A673 (cell line): Measurements from ENCODE around the gene SLC43A1.

Source experiments
- EZH2 ChIP-seq: fragments of 200-600 bp; sonication (generic); IDR thresholded peaks from 2 replicates; pipeline ENCODE4 v1.6.1; 2017; ENCODE audit warnings: borderline replicate concordance, low read depth, mild to moderate bottlenecking, mixed read lengths, antibody characterized with exemption, low read length; ENCODE audit not compliant: poor library complexity, severe bottlenecking
- TF ChIP-seq, protein P1 (sequence below): fragments of 300-800, 200-600 bp; sonication (generic); conservative IDR thresholded peaks from 2 replicates; pipeline ENCODE4 v1.5.1; 2017; ENCODE audit warnings: low read depth, mild to moderate bottlenecking, antibody characterized with exemption, low read length, moderate library complexity, mixed read lengths

- TF ChIP-seq, protein P1, sequence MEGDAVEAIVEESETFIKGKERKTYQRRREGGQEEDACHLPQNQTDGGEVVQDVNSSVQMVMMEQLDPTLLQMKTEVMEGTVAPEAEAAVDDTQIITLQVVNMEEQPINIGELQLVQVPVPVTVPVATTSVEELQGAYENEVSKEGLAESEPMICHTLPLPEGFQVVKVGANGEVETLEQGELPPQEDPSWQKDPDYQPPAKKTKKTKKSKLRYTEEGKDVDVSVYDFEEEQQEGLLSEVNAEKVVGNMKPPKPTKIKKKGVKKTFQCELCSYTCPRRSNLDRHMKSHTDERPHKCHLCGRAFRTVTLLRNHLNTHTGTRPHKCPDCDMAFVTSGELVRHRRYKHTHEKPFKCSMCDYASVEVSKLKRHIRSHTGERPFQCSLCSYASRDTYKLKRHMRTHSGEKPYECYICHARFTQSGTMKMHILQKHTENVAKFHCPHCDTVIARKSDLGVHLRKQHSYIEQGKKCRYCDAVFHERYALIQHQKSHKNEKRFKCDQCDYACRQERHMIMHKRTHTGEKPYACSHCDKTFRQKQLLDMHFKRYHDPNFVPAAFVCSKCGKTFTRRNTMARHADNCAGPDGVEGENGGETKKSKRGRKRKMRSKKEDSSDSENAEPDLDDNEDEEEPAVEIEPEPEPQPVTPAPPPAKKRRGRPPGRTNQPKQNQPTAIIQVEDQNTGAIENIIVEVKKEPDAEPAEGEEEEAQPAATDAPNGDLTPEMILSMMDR: no peak
- no peak for TF ChIP-seq EZH2
Observed at GRCh38 chr11:57453543-57454177, 61.8 kb downstream of the SLC43A1 start.
